Measurements from ENCODE around the gene PARVA.

The PARVA gene

GRCh38 chr11:12461516-12461915 lies 84.1 kb downstream of the PARVA start:
- DNase-seq: no peak

GRCh38 chr11:12464303-12464702 lies 86.9 kb downstream of the PARVA start:
- no peak for DNase-seq

- DNase-seq: no peak
These were observed 88.0 kb downstream of the PARVA start for GRCh38 chr11:12465332-12465731.

DNA sequence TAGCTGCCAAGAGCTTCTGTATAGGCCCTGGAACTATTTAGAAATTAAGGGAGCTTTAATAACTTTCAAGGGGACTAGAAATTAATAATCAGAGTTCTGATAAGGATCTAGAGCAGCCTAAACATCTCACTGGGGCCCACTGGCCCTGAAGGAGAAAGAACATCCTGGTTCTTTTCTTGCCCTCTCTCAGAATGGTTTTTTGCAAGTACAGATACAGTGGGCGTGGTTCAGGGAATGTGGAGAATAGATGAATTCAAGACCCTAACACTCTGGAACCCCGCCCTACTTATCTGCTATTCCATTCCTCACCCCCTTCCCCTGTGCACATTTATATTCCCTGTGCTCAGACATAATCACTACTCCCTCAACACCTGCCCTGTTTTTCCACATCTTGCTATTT lies 90.2 kb downstream of the PARVA start:
- no peak for DNase-seq

DNA sequence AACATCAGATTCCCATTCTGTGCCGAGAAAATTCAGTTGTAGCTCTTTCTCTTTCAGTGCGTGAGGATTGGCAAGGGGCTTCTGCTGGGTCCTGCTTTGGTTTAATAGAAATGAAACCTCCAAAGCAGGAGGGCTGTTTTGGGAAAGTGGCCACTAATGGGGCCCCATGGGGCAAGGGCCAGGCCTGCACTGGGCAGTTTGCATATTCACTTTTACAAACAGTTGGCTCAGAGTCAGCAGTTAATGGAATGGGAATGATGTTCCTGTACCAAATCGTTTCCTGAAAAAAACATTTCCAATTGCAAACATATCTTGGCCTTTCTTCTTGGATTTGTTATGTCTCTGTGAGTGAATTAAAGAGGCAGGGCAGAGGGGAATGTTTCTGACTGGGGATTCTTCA lies 92.1 kb downstream of the PARVA start:
- no peak for DNase-seq

DNA sequence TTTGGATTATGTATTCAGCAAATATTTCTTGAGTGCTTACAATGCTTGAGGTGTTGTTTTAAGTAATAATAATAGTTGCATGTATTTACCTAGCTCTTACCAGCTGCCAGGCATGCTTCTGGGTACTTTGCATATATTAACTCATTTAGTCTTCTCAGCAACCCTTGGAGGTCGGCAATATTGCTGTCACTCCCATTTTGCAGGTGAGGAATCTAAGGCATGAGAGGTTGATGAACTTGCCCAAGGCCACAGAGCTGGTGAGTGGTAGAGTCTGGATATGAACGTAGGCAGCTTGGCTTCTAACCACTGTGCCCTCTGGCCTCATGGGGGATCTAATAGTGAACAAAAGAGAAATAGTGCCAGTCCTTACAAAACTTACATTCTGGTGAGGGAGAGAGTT lies 92.9 kb downstream of the PARVA start:
- no peak for DNase-seq

DNA sequence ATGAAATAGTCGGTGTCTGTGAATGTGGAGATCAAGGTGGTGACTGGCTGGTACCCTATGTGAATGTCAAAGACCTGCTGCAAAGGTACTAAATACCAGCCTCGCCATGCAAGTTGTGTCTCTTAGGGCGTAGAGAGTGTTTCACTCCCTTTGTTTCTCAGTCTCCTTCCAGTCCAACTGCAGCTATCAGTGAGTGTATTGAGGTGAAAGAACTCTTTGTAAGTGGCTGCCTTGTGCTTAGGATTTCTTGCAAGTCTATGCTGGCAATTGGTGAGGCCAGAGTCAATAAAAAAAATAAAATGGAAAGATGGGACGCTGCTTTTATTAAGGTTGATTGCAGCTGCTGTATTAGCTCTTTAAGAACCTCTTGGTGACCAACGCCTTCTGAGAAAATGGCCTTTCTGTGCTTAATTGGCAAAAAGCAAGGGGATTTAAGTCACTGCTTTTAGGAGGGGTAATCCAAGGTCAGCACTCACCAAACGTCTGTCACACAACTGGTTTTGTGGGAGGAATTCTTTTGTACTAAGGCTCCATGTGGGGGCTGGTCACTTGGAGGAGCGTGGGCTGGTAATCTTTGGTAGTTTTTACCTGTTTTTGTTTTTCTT lies 95.1 kb downstream of the PARVA start:
- DNase-seq: no peak

DNA sequence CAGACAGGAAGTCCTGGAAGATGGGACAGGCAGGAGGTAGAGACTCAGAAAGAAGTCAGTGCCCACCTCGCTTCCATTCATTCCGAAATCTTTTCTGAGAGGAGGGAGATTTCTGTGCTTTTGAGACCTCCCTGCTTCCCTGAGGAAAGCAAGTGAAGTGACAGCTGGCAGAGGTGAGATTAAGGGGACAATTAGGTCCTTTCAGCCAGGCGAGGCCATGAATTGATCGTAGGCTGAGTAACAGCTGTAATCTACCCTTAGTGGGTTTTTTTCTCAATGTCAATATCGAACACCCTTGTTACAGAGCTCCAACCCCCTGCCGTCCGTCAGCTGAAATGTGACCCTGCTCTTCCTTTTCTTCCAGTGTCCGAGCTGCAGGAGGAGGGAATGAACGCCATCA lies 96.0 kb downstream of the PARVA start:
- DNase-seq: no peak

DNA sequence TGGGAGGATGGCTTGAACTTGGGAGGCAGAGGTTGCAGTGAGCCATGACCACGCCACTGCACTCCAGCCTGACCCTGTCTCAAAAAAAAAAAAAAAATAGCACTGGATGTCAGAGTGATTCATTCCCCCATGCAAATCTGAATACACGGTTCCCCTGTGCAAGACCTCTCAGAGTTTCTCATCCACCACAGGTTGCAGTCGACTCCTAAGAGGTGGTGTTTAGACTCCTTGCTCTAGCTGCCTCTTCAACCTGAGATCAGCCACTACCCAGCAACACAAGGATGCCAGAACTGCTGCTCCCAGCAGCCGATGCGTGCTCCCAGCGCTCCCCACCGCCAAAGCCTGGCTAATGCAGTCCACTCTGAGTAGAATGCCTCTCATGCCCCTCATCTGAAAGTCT lies 97.5 kb downstream of the PARVA start:
- DNase-seq: no peak

DNA sequence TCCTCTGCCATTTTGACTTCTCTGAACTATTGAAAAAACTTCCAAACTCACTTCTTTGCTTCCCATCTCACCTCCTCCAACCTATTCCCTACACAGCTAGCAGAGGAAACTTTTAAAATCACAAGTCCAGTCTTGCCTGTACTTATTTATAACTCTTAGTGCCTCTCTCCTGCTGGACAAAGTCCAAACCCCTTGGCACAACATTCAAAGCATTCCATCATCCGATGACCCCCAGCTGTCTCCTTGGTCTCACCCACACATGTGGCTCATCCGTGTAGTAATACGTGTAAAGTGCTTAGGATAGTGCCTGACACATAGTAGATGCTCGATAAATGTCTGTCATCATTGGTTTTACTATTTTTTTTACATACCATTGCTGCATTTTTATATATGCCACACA lies 101.4 kb downstream of the PARVA start:
- no peak for DNase-seq

GRCh38 chr11:12480401-12480800 lies 103.0 kb downstream of the PARVA start:
- no peak for DNase-seq

DNA sequence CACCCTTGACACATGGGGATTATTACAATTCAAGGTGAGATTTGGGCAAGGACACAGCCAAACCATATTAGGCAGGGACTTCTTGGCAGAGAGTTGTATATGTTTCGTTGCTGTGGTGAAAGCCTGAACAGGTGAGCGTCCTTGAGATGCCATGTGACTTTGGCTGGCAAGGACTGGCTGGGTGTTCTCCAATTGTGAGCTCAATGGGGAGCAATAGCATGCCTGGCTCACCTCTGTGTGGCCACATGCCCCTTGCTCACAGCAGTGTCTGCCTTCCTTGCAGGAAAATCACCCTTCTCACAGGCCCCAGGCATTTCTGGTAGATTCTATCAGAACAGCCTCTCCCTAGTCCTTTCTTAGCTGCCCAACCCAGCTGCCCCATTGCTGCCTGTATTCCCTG lies 105.5 kb downstream of the PARVA start:
- DNase-seq: no peak

- no peak for DNase-seq
These were observed 106.2 kb downstream of the PARVA start for GRCh38 chr11:12483604-12484003.

GRCh38 chr11:12485328-12485727 lies 108.0 kb downstream of the PARVA start:
- DNase-seq: no peak

DNA sequence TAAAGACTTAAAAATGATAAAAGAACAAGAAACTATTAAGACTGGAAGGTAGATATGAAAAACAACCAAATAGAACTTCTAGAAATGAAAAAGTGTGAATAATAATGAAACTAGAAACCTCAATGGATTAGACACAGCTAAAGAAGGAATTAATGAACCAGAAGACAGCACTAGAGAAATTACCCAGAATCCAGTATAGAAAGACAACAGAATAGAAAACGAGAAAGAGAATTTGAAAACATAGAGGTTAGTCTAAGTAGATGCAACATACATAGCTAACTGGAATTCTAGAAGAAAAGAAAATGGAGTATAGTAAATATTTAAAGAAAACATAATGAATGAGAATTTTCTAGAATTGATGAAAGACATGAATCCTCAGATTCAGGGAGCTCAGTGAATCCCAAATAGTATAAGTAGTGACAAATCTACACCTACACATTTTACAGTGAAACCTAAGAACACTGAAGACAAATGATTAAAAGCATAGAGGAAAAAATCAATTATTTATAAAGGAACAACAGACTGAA lies 111.9 kb downstream of the PARVA start:
- no peak for DNase-seq

GRCh38 chr11:12494699-12495098 lies 117.3 kb downstream of the PARVA start:
- DNase-seq: no peak

DNA sequence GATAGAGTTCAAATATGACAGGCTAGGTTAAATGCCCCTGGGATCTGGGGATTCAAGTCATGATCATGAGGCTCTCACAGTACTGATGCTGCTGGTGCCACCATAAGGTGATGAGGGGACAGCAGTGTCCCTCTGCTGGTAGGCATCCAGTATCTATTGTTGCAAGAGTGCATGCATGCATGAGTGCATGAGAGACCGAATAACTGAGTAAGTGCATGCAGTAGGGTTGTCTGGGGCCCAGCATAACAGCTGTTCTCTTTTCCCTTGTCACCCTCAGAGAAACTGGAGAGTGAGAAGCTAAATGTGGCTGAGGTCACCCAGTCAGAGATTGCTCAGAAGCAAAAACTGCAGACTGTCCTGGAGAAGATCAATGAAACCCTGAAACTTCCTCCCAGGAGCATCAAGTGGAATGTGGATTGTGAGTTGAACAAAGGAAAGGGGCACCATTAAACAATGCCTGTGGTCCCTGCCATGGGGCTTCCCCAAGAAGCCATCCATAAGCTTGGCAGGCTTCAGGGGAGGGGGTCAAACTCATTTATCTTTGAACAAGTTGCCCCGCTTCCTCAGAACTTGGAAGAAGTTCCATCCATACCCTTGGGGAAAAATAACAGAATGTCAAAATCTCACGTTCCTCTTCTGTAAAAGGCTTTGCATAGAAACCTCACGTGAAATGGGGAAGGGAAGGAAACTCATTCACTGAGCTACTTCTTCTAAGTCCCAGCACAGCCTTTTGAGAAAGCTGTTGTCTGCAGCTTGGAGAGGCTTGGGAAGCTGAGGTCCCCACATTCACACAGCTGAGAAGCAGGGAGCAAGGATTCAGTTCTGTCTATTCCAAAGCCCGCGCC lies 119.0 kb downstream of the PARVA start:
- no peak for DNase-seq

- DNase-seq: no peak
These were observed 120.1 kb downstream of the PARVA start for GRCh38 chr11:12497431-12497830.

GRCh38 chr11:12499071-12499470 lies 121.7 kb downstream of the PARVA start:
- no peak for DNase-seq

GRCh38 chr11:12502046-12502445 lies 124.7 kb downstream of the PARVA start:
- no peak for DNase-seq

GRCh38 chr11:12503039-12503484 lies 125.7 kb downstream of the PARVA start:
- DNase-seq: no peak

DNA sequence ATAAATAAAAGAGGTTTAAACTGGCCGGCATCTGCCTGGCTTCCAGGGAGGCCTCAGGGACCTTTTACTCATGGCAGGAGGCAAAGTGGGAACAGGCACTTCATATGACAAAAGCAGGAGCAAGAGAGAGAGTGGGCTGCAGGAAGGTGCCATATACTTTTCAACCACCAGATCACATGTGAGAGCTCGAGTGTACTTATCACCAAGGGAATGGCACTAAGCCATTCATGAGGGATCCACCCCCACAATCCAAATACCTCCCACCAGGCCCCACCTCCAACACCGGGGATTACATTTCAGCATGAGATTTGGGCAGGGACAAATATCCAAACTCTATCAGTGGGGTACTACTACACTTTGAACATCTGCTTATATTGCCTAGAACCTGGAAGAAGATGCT lies 126.5 kb downstream of the PARVA start:
- no peak for DNase-seq

DNA sequence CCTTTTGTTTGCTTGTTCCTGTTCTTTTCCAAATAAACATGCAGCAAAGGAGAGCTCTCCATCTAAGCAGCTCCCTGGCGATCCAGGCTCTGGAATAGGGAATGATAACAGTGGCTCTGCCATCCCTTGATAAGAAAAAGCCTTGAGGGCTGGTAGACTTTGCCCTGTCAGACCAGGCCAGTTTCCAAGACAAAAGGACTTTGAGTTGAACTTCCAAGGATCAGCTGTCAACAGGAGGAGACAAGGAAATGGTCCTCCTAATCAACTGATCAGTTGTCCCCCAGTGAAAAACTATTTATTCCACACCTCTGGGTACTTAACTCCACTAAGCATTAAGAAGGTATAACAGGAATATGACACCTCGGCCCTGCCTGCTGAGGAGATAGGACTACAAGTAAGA lies 127.8 kb downstream of the PARVA start:
- no peak for DNase-seq

DNA sequence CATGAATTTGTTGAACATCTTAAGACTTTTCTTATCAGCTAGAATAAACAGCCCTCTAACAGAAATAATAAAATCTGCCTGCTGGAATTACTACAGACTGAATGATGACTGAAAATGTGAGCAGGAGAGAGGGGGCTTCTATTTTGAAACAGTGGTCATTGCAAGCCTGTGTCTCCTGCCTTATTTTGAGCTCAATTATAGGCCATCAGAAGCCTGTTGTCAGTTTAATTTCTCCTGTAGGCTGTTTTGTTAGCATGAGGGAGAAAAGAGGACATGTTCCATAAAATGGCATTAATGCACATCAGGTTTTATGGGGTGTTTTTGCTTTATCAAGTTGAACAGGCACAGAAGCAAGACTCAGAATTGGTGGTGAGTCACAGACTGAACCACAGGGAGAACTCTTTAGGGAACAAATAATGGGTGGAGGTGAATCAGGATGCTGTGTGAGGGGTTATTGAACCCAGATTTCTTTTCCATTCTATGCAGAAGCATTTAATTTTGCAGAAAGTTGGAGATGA lies 129.1 kb downstream of the PARVA start:
- no peak for DNase-seq
